NCI-H1092 treated with DMSO at 0.1 percent for 48 hours (cell line): ENCODE data around the gene ASB10.

Source experiments
- DNase-seq: peaks from one replicate; lab custom pipeline; 2025; lab: John Stamatoyannopoulos, UW

Gene ASB10

GRCh38 chr7:151166629-151167196 is 20.3 kb downstream of the ASB10 start:
- no peak for DNase-seq

GRCh38 chr7:151161757-151162156 is 25.3 kb downstream of the ASB10 start:
- no peak for DNase-seq

- DNase-seq, result no peak
These were observed 29.3 kb downstream of the ASB10 start for GRCh38 chr7:151157645-151158329.

GRCh38 chr7:151152643-151153513 is 34.2 kb downstream of the ASB10 start:
- no peak for DNase-seq

- DNase-seq, result no peak
These were observed 36.7 kb downstream of the ASB10 start for GRCh38 chr7:151150388-151150787.

GRCh38 chr7:151148319-151149259 is 38.5 kb downstream of the ASB10 start:
- no peak for DNase-seq

GRCh38 chr7:151146761-151147160 is 40.3 kb downstream of the ASB10 start:
- no peak for DNase-seq

- no peak for DNase-seq
These were observed 42.7 kb downstream of the ASB10 start for GRCh38 chr7:151144387-151144786.

- no peak for DNase-seq
These were observed 43.6 kb downstream of the ASB10 start for GRCh38 chr7:151143261-151144015.

- DNase-seq, result no peak
These were observed 44.4 kb downstream of the ASB10 start for GRCh38 chr7:151142686-151143040.

- DNase-seq, result no peak
These were observed 45.0 kb downstream of the ASB10 start for GRCh38 chr7:151141855-151142685.

GRCh38 chr7:151141311-151141854 is 45.7 kb downstream of the ASB10 start:
- no peak for DNase-seq

GRCh38 chr7:151140826-151141225 is 46.2 kb downstream of the ASB10 start:
- DNase-seq, result no peak

- DNase-seq, result no peak
These were observed 47.3 kb downstream of the ASB10 start for GRCh38 chr7:151139791-151140190.

GRCh38 chr7:151139071-151139790 is 47.8 kb downstream of the ASB10 start:
- no peak for DNase-seq

GRCh38 chr7:151138153-151138851 is 48.7 kb downstream of the ASB10 start:
- no peak for DNase-seq

GRCh38 chr7:151137791-151138152 is 49.3 kb downstream of the ASB10 start:
- DNase-seq, result no peak

GRCh38 chr7:151137076-151137675 is 49.9 kb downstream of the ASB10 start:
- DNase-seq, result no peak
